Measurements from ENCODE around the gene LRRC14B.

DNA sequence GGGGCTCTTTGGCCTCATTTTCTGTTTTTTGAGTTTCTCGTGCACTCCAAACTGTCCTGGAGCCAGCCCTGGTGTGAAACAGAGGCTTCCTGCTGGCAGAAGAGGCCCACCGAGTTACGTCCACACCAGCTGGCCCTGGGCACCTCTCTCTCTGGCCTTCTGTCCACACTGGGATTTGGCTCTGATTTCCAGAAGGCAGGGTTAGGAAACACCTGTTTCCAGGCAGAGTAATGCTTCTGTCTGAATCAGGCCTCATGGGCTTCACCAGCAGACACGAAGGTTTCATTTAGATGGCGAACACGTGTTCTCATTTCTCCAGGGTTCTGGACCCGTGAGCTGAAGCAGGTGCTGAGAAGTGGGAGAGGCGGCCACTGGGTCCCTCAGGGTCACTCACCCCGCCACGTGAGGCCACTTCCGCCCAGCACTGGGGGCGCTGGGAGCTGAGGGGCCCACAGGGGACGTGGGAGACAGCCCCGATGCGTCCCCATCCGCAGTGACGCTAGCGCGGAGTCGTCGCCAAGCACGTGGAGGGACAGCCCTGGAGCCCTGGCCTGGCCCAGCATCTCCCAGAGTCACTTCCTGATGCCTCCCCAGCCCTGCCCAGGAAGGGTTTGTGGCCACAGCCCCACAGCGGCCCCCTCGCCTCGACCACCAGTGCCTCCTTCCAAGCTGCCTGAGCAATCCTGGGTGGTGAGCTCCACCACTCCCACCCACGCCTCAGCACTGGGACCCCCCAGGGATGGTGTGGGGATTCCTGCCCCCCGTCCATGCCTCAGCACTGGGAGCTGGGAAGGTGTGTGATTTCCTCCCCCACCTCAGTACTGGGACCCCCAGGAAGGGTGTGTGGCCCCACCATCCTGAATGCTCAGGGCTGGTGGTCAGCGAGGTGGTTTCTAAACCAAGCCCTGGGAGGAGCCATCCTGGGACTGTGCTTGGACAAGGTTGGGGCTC is 4.9 kb upstream of the LRRC14B start:
- TF ChIP-seq POLR2A (IDR thresholded peaks at IDR 0.05) (no peak), POLR2AphosphoS5 (IDR thresholded peaks at IDR 0.05) (no peak)
